GM18499 (cell line): ENCODE measurements around the gene FMN1.

Experiments used
- ATAC-seq: cut with Tn5 transposase; IDR thresholded peaks from one replicate; pipeline ENCODE4 v1.9.1; 2021; ENCODE audit warnings: moderate number of reproducible peaks; ENCODE audit not compliant: insufficient read depth, unreplicated experiment

FMN1 gene

GRCh38 chr15:33125894-33126537 lies 68.5 kb downstream of the FMN1 start:
- ATAC-seq: no peak

DNA sequence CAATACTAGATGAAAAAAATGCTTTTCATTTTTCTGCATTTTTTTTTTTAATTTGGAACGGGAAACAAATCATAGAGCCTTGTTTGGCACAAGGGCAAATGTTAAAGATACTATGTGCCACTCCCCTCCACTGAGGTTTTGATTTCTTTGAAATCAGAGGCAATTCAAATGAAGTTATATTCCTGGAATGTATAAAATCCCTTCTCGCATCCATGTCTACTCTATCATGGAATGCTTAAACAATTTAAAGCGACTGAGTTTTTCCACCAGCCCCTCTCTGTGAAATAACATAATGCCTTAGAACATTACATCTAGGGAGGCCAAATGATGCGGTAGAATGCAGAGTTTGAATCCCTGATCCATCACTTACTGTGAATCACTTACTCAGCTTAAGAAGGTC lies 69.7 kb downstream of the FMN1 start:
- ATAC-seq: no peak

DNA sequence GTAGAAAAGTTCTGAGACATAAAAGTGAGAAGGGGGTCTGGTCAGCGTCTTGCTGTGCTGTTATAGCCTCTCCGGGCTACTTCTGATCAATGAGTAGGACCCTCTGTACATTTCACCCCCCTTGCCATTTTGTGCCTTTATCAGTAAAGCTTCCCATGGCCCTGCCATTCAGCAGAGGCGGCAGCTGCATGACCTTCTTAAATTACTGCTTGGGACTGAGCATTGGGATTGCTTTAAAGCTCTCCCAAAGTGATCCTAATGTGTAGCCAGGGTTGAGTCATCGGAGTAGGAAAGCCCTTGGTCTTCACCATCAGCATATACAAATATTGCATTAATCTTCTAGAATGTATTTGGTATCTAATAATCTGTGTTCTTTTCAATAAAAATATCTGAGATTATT lies 70.2 kb downstream of the FMN1 start:
- no peak for ATAC-seq

DNA sequence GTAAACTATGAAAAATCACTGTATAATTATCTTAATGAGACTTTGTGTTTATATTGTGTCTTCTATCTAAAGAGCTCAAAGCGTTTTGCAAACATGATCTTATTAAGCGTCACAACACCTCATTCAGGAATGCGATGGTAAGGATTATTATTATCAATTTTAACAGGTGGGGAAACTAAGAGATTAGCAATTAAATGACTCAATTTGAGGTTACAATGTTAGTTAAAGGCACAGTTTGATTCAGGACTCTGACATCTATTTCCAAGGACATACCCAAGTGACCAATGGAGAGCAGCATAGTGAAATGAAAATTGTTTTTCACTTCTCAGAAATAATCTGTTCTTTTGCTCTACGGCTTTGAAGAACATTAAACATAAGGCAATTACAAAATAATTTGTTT lies 74.6 kb downstream of the FMN1 start:
- ATAC-seq: no peak

DNA sequence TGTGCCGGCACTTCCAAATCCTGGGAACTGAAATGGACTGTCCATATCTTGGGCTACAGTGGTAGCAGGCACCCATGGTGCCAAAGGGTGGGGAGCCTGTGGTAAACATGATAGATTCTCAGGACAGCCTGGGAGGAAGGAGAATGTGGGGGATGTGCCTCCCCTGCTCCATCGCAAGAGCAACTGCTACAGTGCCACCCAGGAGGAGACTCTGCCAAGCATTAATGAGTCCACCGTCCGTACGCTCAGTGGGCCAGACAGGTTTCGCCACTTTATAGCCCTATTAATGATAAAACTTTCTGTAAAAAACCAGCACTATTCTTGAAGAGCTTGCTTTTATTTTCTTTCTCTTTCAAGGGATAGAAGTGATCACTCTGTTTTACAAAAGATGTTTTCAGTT lies 75.2 kb downstream of the FMN1 start:
- ATAC-seq: no peak

DNA sequence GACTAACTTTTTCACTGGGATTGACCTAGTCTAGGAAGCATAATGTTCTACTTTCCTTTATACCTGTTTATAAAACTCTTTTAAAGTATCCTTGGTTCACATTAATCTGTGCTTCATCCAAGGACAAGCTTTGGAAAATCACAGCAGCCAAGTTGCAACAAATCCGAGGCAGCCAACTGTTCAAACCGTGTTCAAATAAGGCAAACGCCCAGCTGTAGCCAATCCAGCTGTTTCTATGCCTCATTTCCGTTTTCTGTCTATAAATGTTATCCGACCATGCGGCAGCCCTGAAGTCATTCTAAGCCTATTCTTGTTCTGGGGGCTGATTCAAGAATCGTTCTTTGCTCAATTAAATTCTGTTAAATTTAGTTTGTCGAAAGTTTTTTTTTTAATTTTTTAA lies 78.3 kb downstream of the FMN1 start:
- ATAC-seq: no peak

- no peak for ATAC-seq
Observed at GRCh38 chr15:33115191-33115861, 79.2 kb downstream of the FMN1 start.

GRCh38 chr15:33114374-33114717 lies 80.2 kb downstream of the FMN1 start:
- ATAC-seq: no peak

GRCh38 chr15:33113666-33114373 lies 80.7 kb downstream of the FMN1 start:
- no peak for ATAC-seq

DNA sequence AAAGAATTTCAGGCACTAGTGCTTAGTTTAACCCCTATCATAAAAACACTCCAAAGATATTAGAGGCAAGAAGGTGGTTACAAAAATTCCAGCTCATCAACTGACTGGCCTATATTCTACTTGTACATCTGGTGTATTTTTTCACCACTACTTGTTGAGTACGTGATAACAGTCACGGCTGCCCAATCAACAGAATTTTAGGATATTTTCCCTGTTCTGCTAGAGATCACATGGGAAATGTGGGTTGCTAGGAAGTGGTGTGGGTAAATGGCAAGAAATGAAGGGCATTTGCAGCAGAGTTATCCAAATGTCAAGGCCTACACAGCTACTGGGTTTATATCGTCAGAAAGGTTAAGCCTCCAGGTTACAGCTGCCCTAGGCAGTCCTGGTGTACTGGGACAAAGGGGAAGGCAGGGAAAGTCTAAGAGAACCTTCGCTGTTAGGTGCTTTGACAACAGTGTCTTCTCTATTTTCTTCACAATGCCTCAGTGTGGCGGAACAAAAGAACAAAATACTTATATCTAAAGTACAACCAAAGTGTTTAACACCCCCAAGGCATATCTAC lies 81.9 kb downstream of the FMN1 start:
- ATAC-seq: no peak

- ATAC-seq: no peak
Observed at GRCh38 chr15:33111041-33111451, 83.5 kb downstream of the FMN1 start.

- no peak for ATAC-seq
Observed at GRCh38 chr15:33109345-33109744, 85.2 kb downstream of the FMN1 start.

- ATAC-seq: no peak
Observed at GRCh38 chr15:33108518-33108917, 86.0 kb downstream of the FMN1 start.

DNA sequence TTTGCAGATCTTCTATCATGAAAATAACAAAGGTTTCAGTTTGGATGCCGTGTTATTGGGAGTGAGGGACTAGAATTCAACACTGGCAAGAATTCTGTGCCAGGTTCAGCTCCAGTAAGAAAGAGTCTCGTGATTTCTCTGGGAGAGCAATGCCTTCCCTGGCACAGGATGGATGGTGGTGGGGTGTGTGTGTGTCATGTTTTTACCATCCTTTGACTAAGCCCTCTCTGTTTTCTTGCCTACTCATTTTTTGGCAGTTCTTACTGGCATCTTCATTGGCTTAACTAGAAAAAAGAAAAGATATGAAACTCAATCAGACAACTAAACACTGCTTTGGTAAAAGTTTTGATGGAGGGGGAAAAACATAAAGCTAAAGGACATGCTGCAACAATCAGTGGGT lies 86.6 kb downstream of the FMN1 start:
- no peak for ATAC-seq

DNA sequence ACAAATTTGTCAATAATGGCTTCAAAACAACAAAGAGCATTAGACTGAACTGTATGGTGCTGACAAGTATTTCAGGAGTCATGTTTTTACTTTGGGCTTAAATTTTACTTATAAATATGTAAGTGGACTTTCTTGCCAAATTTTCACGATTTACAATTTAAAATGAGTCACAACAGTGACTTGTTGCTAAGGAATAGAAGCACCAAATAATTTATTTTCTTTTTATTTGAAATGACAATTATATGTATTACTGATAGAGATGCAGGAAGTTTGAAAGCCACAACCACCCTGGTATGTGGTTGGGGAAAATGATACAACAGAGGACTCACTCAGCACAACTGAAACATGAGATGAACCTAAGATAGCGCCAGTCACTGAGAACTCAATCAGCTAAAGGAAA lies 90.3 kb downstream of the FMN1 start:
- ATAC-seq: no peak

- ATAC-seq: no peak
Observed at GRCh38 chr15:33101036-33101435, 93.5 kb downstream of the FMN1 start.

DNA sequence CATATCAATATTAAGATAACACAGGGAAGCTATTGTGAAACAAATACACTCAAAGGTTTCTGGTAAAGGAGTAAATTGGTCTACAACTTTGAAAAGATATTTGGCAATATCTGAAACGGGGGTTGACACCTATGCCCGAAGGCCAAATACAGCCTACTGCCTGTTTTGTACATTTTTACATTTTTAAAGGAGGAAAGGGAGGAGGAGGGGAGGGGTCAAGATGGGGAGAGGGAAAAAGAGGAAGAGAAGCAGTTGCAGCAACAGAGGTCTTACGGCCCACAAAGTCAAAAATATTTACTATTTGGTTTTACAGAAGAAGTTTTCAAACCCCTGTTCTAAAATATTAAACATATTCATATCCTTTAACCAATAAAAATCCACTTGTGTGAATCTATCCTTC lies 94.2 kb downstream of the FMN1 start:
- no peak for ATAC-seq

DNA sequence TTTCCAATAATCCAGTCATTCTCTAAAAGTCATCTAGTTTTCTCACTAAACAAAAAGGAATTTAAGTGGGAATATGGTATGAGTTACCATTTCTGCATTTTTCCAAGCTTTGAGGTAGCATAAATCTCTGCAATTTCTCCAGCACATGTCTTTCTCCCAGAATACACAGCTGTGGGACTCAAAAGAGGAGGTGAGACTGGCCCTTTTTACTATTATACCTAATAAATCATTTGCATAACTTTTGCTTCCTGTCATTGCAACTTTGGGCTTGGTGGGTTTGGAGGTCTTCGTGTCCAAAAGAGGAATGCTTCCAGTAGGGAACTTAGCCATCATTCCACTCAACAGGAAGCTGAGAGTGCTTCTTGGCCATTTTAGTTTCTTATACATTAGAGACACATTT lies 94.8 kb downstream of the FMN1 start:
- ATAC-seq: no peak

DNA sequence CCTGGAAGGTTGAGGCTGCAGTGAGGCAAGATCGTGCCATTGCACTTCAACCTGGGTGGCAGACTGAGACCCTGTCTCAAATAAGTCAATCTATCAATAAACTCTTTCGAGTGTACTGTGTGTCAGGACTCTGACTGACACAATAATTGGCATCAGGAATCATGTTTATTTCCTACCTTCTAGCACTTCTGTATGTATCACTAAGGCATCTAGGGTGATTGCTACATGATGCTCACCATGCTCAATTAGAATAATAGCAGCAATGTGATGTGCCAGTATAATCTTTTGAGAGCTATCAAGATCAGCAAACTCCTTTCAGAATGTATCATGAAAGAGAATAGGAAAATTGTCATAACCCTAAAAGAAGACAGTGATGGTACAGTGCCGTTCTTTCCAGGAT lies 95.3 kb downstream of the FMN1 start:
- no peak for ATAC-seq

GRCh38 chr15:33098094-33099058 lies 96.1 kb downstream of the FMN1 start:
- no peak for ATAC-seq
